GM15510 (cell line): ENCODE data around the gene ZNF100.

Experiments
- POLR2A ChIP-seq: IDR thresholded peaks from 3 replicates; pipeline ENCODE4 v1.6.1; 2011; ENCODE audit warnings: borderline replicate concordance; ENCODE audit not compliant: insufficient read length; ENCODE audit errors: extremely low read depth

Gene ZNF100

GRCh38 chr19:21767065-21767800, at the start of gene ZNF100:
Gene ZNF100, minus strand, starts transcription at chr19:21767579. Its CDS starts 150 bp downstream, at chr19:21767429.
- peak; percentile 61 for TF ChIP-seq POLR2A

- TF ChIP-seq POLR2A: no peak
Observed at GRCh38 chr19:21812448-21812847, 45.1 kb upstream of the ZNF100 start.

- no peak for TF ChIP-seq POLR2A
Observed at GRCh38 chr19:21789466-21790085, 22.2 kb upstream of the ZNF100 start.

GRCh38 chr19:21786936-21787335, 19.6 kb upstream of the ZNF100 start:
- TF ChIP-seq POLR2A: no peak

GRCh38 chr19:21765151-21765550, 2.2 kb downstream of the ZNF100 start:
- no peak for TF ChIP-seq POLR2A

- no peak for TF ChIP-seq POLR2A
Observed at GRCh38 chr19:21758296-21758695, 9.1 kb downstream of the ZNF100 start.

GRCh38 chr19:21751384-21751783, 16.0 kb downstream of the ZNF100 start:
- no peak for TF ChIP-seq POLR2A

GRCh38 chr19:21750586-21751128, 16.7 kb downstream of the ZNF100 start:
- TF ChIP-seq POLR2A: no peak

- no peak for TF ChIP-seq POLR2A
Observed at GRCh38 chr19:21749090-21749489, 18.3 kb downstream of the ZNF100 start.

GRCh38 chr19:21748088-21748487, 19.3 kb downstream of the ZNF100 start:
- TF ChIP-seq POLR2A: no peak

GRCh38 chr19:21740559-21740958, 26.8 kb downstream of the ZNF100 start:
- TF ChIP-seq POLR2A: no peak

- no peak for TF ChIP-seq POLR2A
Observed at GRCh38 chr19:21713761-21714160, 53.6 kb downstream of the ZNF100 start.

GRCh38 chr19:21709464-21709863, 57.9 kb downstream of the ZNF100 start:
- no peak for TF ChIP-seq POLR2A

- TF ChIP-seq POLR2A: no peak
Observed at GRCh38 chr19:21707065-21707464, 60.3 kb downstream of the ZNF100 start.

GRCh38 chr19:21705393-21705792, 62.0 kb downstream of the ZNF100 start:
- TF ChIP-seq POLR2A: no peak

- no peak for TF ChIP-seq POLR2A
Observed at GRCh38 chr19:21704320-21704719, 63.1 kb downstream of the ZNF100 start.
